Left forelimb (tissue), 1 donor: ENCODE data around the gene HSD17B7.
A peak's percentile ranks its signal among the peaks of the same experiment; 100 is the strongest.
"Not testable (repeated sequence)": the region's sequence is repeated elsewhere in the genome, so short reads cannot be mapped to it uniquely, and the experiment has no call there.

Experiments used
- DNase-seq: peaks from one replicate; pipeline ENCODE4 v3.0.0-alpha.2; 2018; ENCODE audit warnings: low spot score

HSD17B7 gene

GRCh38 chr1:162807503-162807902 is 17.0 kb downstream of the HSD17B7 start:
- not testable (repeated sequence) for DNase-seq

- DNase-seq: not testable (repeated sequence)
These were observed 21.9 kb downstream of the HSD17B7 start for GRCh38 chr1:162812357-162812756.

GRCh38 chr1:162818136-162818535 is 27.6 kb downstream of the HSD17B7 start:
- not testable (repeated sequence) for DNase-seq

GRCh38 chr1:162818666-162819065 is 28.2 kb downstream of the HSD17B7 start:
- DNase-seq: not testable (repeated sequence)

- DNase-seq: no peak
These were observed 32.1 kb downstream of the HSD17B7 start for GRCh38 chr1:162822391-162823200.

GRCh38 chr1:162823231-162823630 is 32.7 kb downstream of the HSD17B7 start:
- no peak for DNase-seq

GRCh38 chr1:162823771-162824525 is 33.4 kb downstream of the HSD17B7 start:
- no peak for DNase-seq

- no peak for DNase-seq
These were observed 38.8 kb downstream of the HSD17B7 start for GRCh38 chr1:162829268-162829667.

GRCh38 chr1:162832470-162832869 is 42.0 kb downstream of the HSD17B7 start:
- DNase-seq: no peak

- DNase-seq: no peak
These were observed 44.8 kb downstream of the HSD17B7 start for GRCh38 chr1:162835157-162835899.

- DNase-seq: no peak
These were observed 48.4 kb downstream of the HSD17B7 start for GRCh38 chr1:162838863-162839262.

- no peak for DNase-seq
These were observed 49.8 kb downstream of the HSD17B7 start for GRCh38 chr1:162840250-162840839.

GRCh38 chr1:162844153-162844552 is 53.7 kb downstream of the HSD17B7 start:
- DNase-seq: no peak

GRCh38 chr1:162846256-162847212 is 56.0 kb downstream of the HSD17B7 start:
- no peak for DNase-seq

GRCh38 chr1:162847839-162848453 is 57.4 kb downstream of the HSD17B7 start:
- DNase-seq: peak; percentile 72

- DNase-seq: no peak
These were observed 59.2 kb downstream of the HSD17B7 start for GRCh38 chr1:162849711-162850110.

- no peak for DNase-seq
These were observed 60.8 kb downstream of the HSD17B7 start for GRCh38 chr1:162851341-162851740.

- DNase-seq: no peak
These were observed 63.9 kb downstream of the HSD17B7 start for GRCh38 chr1:162854245-162854882.

GRCh38 chr1:162855461-162856150 is 65.1 kb downstream of the HSD17B7 start:
- DNase-seq: no peak
